Measurements from ENCODE around the gene ACTN3.

ACTN3 gene

DNA sequence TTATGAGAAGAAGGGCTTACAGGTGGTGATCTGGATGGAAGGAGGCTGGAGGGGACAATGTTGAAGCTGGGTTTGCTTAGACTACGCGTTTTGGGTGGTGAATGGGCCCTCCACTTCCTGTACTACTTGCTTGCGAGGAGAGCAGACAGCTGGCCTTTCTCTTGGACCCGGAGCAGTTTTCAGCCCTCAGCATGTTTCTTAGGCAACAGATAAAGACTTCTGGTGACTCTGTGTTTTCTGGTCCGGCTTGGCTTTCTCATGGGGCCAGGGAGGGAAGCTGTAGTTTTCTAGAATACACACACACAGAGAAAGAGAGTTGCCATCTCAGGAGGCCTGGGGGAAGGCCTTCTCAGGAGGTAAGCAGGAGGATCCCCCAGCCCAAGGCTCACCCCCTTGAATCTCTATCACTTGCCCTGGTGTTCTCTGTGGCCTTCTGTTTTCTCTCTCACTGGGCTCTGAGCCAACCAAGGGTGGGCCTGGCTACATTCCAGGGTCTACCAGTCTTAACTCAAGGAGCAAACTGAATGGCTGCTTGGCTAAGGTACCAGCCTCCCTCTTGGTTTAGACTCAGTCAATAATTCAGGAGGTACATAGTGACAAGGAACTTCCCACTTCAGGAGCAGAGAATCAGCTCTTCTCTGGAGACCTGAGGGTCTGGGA is 48.7 kb downstream of the ACTN3 start:
- Histone ChIP-seq H3K79me2 (ENCODE audit: insufficient read depth, low read depth) (peaks cover 8% of the 10 kb centered on the region; the same call in 1 of the 2 replicates), H3K4me3 (IDR thresholded peaks at IDR 0.05; ENCODE audit: insufficient read depth, low read depth, low read length) (no peak overlapping the region), H3K9ac (no peak overlapping the region), H3K4me2 (no peak overlapping the region), H4K20me1 (ENCODE audit: insufficient read depth) (no peaks in the 10 kb centered on the region), H3K36me3 (ENCODE audit: insufficient read depth) (no peaks in the 10 kb centered on the region), H2AFZ (ENCODE audit: low read depth) (no peak overlapping the region), H3K27ac (no peak overlapping the region), H3K27me3 (ENCODE audit: insufficient read depth, low read depth) (no peaks in the 10 kb centered on the region; the same call in 1 of the 2 replicates), H3K4me1 (ENCODE audit: low read depth, poor library complexity, severe bottlenecking) (peaks cover 5% of the 10 kb centered on the region)
- TF ChIP-seq, protein P1, sequence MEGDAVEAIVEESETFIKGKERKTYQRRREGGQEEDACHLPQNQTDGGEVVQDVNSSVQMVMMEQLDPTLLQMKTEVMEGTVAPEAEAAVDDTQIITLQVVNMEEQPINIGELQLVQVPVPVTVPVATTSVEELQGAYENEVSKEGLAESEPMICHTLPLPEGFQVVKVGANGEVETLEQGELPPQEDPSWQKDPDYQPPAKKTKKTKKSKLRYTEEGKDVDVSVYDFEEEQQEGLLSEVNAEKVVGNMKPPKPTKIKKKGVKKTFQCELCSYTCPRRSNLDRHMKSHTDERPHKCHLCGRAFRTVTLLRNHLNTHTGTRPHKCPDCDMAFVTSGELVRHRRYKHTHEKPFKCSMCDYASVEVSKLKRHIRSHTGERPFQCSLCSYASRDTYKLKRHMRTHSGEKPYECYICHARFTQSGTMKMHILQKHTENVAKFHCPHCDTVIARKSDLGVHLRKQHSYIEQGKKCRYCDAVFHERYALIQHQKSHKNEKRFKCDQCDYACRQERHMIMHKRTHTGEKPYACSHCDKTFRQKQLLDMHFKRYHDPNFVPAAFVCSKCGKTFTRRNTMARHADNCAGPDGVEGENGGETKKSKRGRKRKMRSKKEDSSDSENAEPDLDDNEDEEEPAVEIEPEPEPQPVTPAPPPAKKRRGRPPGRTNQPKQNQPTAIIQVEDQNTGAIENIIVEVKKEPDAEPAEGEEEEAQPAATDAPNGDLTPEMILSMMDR (conservative IDR thresholded peaks at IDR 0.05; ENCODE audit: low read depth, low read length) = no peak

GRCh38 chr11:66598993-66599392 is 52.3 kb downstream of the ACTN3 start:
- Histone ChIP-seq H2AFZ (ENCODE audit: low read depth) (no peak overlapping the region), H3K9ac (no peak overlapping the region), H3K27ac (no peak overlapping the region), H3K36me3 (ENCODE audit: insufficient read depth) (no peaks in the 10 kb centered on the region), H4K20me1 (ENCODE audit: insufficient read depth) (no peaks in the 10 kb centered on the region), H3K4me3 (IDR thresholded peaks at IDR 0.05; ENCODE audit: insufficient read depth, low read depth, low read length) (no peak overlapping the region), H3K27me3 (ENCODE audit: insufficient read depth, low read depth) (no peaks in the 10 kb centered on the region), H3K4me2 (no peak overlapping the region), H3K79me2 (ENCODE audit: insufficient read depth, low read depth) (no peaks in the 10 kb centered on the region; the same call in 1 of the 2 replicates), H3K4me1 (ENCODE audit: low read depth, poor library complexity, severe bottlenecking) (no peaks in the 10 kb centered on the region)
- TF ChIP-seq, protein P1 (conservative IDR thresholded peaks at IDR 0.05; ENCODE audit: low read depth, low read length) = no peak

DNA sequence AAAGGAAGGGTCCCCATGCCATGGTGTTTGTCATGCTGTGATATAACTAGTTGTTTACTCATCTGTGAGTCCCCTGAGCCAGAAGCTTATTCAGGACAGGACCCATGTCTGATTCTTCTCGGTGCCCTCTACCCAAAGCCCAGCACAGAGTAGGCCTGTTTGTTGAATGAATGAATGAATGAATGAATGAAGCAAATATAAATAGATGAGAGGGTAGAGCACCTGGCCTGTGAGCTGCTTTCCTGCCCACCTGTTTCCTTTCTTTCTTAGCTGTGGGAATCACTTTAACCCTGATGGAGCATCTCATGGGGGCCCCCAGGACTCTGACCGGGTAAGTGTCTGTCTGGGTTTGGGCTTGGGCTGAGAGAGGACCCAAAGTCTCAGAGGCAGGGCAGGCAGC is 53.5 kb downstream of the ACTN3 start:
- no peaks in the 10 kb centered on the region for H3K79me2 ChIP-seq (ENCODE audit: insufficient read depth, low read depth)
- no peaks in the 10 kb centered on the region for H4K20me1 ChIP-seq (ENCODE audit: insufficient read depth)
- TF ChIP-seq, protein P1 (conservative IDR thresholded peaks at IDR 0.05; ENCODE audit: low read depth, low read length) = no peak
- no peak overlapping the region for H3K4me2 ChIP-seq
- H3K36me3 ChIP-seq (ENCODE audit: insufficient read depth) = no peaks in the 10 kb centered on the region
- no peak overlapping the region for H2AFZ ChIP-seq (ENCODE audit: low read depth)
- H3K9ac ChIP-seq = no peak overlapping the region
- H3K4me1 ChIP-seq (ENCODE audit: low read depth, poor library complexity, severe bottlenecking) = no peaks in the 10 kb centered on the region
- H3K4me3 ChIP-seq (IDR thresholded peaks at IDR 0.05; ENCODE audit: insufficient read depth, low read depth, low read length) = no peak overlapping the region
- H3K27me3 ChIP-seq (ENCODE audit: insufficient read depth, low read depth) = no peaks in the 10 kb centered on the region
- H3K27ac ChIP-seq = no peak overlapping the region

- H3K79me2 ChIP-seq (ENCODE audit: insufficient read depth, low read depth) = no peaks in the 10 kb centered on the region
- no peaks in the 10 kb centered on the region for H4K20me1 ChIP-seq (ENCODE audit: insufficient read depth)
- TF ChIP-seq, protein P1 (conservative IDR thresholded peaks at IDR 0.05; ENCODE audit: low read depth, low read length) = no peak
- H3K27me3 ChIP-seq (ENCODE audit: insufficient read depth, low read depth) = no peaks in the 10 kb centered on the region
- H3K4me1 ChIP-seq (ENCODE audit: low read depth, poor library complexity, severe bottlenecking) = no peaks in the 10 kb centered on the region
- H3K9ac ChIP-seq = no peak overlapping the region
- H3K36me3 ChIP-seq (ENCODE audit: insufficient read depth) = no peaks in the 10 kb centered on the region
- H3K4me3 ChIP-seq (IDR thresholded peaks at IDR 0.05; ENCODE audit: insufficient read depth, low read depth, low read length) = no peak overlapping the region
- H3K4me2 ChIP-seq = no peak overlapping the region
- no peak overlapping the region for H2AFZ ChIP-seq (ENCODE audit: low read depth)
- no peak overlapping the region for H3K27ac ChIP-seq
Measured at GRCh38 chr11:66600631-66601233, 54.0 kb downstream of the ACTN3 start.
